GM21825 (cell line): ENCODE measurements around the gene SYNE2.
"Not testable (repeated sequence)": the region's sequence is repeated elsewhere in the genome, so short reads cannot be mapped to it uniquely, and the experiment has no call there.

Experiments used
- ATAC-seq: cut with Tn5 transposase; IDR thresholded peaks from one replicate; pipeline ENCODE4 v1.9.1; 2021; ENCODE audit warnings: mild to moderate bottlenecking, moderate library complexity; ENCODE audit not compliant: unreplicated experiment

The SYNE2 gene

GRCh38 chr14:64210912-64211311 lies 358.1 kb downstream of the SYNE2 start:
- ATAC-seq: not testable (repeated sequence)

GRCh38 chr14:64212666-64213065 lies 359.9 kb downstream of the SYNE2 start:
- no peak for ATAC-seq

- no peak for ATAC-seq
Measured at GRCh38 chr14:64213086-64213485, 360.3 kb downstream of the SYNE2 start.

GRCh38 chr14:64213853-64214570 lies 361.2 kb downstream of the SYNE2 start:
- ATAC-seq: no peak

GRCh38 chr14:64215274-64215673 lies 362.5 kb downstream of the SYNE2 start:
- no peak for ATAC-seq

GRCh38 chr14:64215978-64216377 lies 363.2 kb downstream of the SYNE2 start:
- ATAC-seq: no peak

GRCh38 chr14:64217308-64217707 lies 364.5 kb downstream of the SYNE2 start:
- ATAC-seq: peak; percentile 51

GRCh38 chr14:64217834-64218233 lies 365.0 kb downstream of the SYNE2 start:
- ATAC-seq: no peak

GRCh38 chr14:64218344-64219240 lies 365.8 kb downstream of the SYNE2 start:
- ATAC-seq: peak; percentile 55

GRCh38 chr14:64220056-64220455 lies 367.3 kb downstream of the SYNE2 start:
- no peak for ATAC-seq

- ATAC-seq: no peak
Measured at GRCh38 chr14:64220466-64220865, 367.7 kb downstream of the SYNE2 start.

GRCh38 chr14:64221391-64222003 lies 368.7 kb downstream of the SYNE2 start:
- no peak for ATAC-seq

GRCh38 chr14:64225151-64225757 lies 372.4 kb downstream of the SYNE2 start:
- no peak for ATAC-seq

- no peak for ATAC-seq
Measured at GRCh38 chr14:64227856-64228255, 375.1 kb downstream of the SYNE2 start.

GRCh38 chr14:64229489-64229888 lies 376.7 kb downstream of the SYNE2 start:
- no peak for ATAC-seq

- ATAC-seq: peak; percentile 39
Measured at GRCh38 chr14:64232095-64232838, 379.5 kb downstream of the SYNE2 start.

- no peak for ATAC-seq
Measured at GRCh38 chr14:64232944-64233343, 380.1 kb downstream of the SYNE2 start.

GRCh38 chr14:64233531-64234190 lies 380.9 kb downstream of the SYNE2 start:
- no peak for ATAC-seq

GRCh38 chr14:64234877-64235651 lies 382.3 kb downstream of the SYNE2 start:
- ATAC-seq: peak; percentile 8
